Epithelial cell of prostate (primary cell): Measurements from ENCODE around the gene INHBA.

ENCODE experiments used
- DNase-seq: peaks from one replicate; pipeline ENCODE4 v3.0.0-alpha.2; 2011; ENCODE audit warnings: low read depth, low spot score
- H3K27ac ChIP-seq: fragments of 450-650 bp; 2 replicates; pipeline ENCODE4 v1.5.1; 2017; ENCODE audit warnings: mild to moderate bottlenecking

Gene INHBA

DNA sequence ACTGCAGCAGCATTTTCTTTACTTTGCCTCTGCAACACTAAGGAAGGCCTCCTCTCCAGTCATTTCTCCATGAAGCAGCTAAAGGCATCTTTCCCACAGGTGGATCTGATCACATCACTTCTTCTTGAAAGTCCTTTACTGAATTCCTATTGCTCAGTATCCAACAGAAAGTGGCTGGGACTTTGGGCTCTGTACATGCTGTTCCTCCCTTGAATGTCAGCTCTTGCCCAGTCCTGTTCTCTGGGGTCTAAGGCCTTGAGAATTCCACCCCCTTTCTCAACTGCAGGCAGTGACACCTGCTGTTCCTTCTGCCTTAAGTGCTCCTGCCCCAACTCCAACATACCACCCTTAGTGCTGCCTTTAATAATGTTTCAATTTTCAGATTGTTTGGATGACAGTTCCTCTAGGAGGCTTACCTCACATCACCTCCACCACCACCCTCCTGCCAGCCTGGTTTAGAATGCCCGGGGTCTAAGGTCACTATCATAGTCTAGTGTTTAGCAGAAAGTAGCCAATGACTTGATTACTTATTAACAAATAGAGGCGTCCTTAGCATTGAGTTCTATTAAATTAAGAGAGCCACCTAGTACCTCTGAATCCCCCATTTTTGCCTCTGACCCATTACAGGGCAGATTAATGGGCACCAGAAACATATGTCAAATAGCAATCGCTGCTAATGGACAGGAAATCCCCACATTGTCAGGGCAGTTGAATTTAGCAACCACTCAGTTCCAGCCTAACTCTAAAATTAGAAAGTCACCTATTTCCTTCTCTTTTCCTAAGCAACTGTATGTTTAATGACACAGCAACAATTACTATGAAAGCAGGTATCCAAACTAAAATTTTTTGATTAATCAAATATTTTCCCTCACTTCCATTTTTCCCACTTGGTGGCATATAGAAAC is 11.4 kb downstream of the INHBA start:
- no peak overlapping the region for H3K27ac ChIP-seq
- no peak for DNase-seq

DNA sequence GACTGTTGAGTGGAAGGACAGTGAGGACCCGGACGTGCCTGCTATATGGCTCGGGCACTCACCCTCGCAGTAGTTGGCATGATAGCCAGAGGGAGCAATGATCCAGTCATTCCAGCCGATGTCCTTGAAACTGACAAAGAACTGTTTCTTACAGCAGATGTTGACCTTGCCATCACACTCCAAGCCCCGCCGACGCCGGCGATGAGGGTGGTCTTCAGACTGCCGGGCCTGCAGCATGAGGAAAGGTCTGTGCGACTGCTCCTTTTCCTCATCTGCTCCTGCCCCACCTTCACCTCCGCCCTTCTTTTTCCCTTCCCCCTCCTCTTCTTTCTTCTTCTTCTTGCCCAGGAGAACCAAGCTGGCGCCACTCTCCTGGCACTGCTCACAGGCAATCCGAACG is 13.1 kb downstream of the INHBA start:
- no peak for DNase-seq

DNA sequence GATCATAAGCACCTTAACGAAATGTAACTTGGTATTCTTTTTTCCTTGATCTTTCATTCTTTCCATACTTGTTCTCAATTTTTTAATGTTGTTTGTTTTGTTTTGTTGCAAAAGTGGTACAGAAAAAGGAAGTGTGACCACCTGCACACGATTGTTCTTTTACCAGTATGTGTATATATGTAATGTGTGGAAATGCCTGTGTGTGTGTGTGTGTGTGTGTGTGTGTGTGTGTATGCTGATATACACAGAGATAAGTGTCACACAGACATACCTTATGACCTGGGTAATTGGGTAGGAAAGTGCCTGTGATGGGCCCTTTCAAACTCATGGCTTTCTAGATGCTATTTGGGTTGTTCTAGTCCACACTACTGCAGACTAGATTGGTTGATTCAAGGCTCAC is 14.0 kb downstream of the INHBA start:
- no peak for DNase-seq
- peak overlapping the region; percentile 16 for H3K27ac ChIP-seq

More for the DNA sequence above, 13.1 kb downstream of the INHBA start:
- no peak overlapping the region for H3K27ac ChIP-seq

DNA sequence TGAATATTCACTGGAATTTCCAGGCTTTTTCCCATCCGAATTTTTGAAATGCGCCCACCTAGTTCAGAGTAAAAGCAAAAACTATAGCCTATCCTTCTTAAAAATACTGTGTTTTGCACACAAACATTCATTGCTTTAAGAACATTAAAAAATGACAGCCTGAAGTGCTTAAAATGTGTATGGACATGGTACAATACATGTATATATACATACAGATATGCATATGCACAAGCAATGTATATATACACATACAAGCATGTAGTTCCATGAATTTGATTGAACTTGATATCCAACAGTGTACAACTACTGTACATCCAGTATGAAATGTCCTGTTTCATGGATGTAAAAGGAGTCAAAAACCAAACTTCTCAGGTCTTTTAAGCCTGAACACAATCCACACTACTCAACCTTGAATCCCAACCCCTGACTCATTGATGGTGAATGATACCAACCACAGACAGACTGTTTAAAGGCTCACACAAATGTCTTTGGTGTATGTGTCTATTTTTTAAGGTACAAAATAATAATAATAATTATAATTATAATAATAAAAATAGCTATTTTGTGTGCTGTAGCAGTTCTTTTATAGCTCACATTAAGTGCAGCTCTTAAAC is 14.8 kb downstream of the INHBA start:
- DNase-seq = no peak
- H3K27ac ChIP-seq = peak overlapping the region; percentile 24

DNA sequence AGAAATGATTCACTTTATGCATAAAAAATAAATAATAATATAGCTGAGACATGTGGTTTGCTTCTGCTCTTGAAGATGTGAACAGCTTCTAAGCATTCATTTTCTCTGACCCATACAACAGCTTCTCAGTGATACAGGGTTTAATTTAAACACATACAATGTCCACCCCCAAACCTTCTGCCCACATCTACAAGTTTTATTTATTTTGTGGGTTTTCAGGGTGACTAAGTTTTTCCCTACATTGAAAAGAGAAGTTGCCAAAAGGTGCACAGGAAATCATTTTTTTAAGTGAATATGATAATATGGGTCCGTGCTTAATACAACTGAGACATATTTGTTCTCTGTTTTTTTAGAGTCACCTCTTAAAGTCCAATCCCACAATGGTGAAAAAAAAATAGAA is 17.2 kb downstream of the INHBA start:
- DNase-seq = no peak

DNA sequence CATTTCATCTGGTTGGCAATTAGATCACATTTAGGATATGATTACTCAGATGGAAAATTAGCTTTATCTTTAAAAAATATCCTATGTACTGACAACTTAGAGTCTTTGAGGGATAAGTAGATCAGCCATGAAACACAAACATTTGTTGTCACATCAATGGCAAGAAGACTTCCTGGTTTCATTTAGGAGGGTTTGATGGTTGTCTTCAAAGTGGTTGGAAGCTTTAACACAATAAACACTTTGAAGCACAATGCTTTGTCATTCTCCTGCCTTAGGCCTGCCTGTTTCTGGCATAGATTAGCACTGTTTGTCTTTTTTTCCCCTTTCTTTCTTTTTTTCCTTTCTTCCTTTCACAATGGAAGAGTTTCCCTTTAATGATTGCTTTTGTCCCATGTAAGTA is 20.5 kb downstream of the INHBA start:
- DNase-seq = no peak
- H3K27ac ChIP-seq = peak overlapping the region; percentile 19

More for the DNA sequence above, 17.2 kb downstream of the INHBA start:
- H3K27ac ChIP-seq = peak overlapping the region; percentile 36

DNA sequence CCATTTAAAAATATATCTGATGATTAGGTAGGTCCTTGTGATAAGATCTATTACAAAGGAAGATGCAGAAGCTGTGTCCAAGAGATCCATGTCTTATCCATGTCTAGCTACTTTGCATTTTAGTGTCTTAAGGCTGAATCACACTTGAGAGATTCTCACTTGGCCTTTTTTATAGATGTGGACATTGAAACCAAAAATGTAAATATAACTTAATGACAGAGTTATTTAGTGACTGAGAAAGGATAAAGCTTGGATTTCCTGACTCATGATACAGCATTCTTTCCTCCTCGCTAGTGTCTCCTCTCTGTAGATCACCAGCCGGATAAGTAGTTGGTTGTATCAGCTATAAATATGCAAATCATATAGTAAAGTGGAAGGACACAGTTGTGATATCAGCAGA is 23.3 kb downstream of the INHBA start:
- no peak overlapping the region for H3K27ac ChIP-seq
- no peak for DNase-seq

DNA sequence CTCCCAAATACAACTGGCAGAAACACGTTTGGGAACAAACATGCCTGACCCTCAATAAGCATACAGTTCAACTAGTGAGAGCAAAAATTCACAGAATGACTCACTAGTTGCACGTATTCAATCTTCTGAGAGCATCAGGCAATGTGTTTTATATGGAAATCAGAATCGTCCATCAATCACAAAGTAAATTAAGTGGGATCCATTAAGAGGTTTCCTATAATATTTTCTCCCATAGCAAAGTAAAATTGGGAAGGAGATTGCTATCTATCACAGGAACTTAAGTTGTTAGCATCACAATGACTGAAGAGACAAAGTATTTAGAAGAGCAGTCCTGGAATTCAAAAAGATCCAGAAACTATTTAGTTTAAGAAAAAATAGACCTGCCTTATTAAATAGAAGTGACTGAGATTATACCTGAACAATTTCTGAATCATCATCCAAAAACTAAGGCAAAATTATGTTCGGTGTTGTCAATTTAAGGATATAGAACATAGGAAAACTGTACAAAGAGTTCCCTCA is 28.3 kb downstream of the INHBA start:
- DNase-seq = no peak
- no peak overlapping the region for H3K27ac ChIP-seq

DNA sequence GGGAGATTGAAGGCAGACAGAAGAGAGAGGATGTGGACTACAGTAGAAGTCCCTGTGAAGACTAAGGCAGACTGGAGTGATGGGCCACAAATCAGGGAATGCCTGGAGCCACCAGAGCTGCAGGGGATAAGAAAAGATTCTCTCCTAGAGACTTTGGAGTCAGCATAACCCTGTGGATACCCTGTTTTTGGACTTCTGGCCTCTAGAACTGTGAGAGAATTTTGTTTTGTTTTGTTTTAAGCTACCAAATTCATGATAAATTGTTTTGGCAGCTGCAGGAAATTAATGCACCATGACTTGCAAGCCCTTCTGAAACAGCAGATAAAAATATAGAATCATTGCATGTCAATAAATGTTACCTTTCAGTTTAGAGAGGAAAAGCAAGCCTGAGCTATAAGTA is 41.3 kb downstream of the INHBA start:
- no peak overlapping the region for H3K27ac ChIP-seq
- DNase-seq = no peak

DNA sequence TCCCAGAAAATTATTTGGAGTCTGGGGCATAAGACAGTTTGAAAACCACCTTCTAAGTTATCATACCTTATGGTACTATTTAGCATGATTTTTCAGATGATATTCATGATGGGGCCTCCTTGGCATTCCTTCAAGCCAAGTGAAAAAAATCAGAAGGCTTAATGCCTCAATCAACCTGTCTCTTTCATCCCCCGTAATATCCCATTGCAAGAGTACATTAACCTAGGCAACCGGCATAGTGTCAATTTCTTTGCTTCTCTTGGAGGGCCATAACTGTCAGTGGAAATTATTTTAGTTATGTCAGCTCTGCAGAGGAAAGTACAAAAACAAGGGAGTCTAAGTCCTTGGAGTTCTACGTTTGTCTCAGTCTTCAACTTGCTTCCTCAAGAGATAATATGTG is 43.4 kb downstream of the INHBA start:
- H3K27ac ChIP-seq = no peak overlapping the region
- DNase-seq = no peak

DNA sequence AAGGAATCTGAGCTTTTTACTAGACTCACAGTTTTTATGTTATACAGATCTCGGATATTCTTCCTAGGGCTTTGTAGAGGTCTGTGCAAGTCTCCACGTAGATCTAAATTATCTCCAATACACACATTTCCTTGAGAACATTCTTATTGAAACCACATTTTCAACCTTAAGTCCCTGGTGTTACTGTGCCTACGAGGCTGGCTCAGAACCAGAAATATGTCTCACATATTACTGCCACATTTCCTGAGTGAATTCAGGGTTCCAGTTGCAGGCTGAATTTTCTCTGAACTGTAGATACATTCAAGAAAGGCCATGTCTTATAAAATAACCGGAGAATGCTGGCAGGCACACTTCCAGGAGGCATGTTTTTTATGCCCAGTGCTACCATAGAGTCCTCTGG is 46.5 kb downstream of the INHBA start:
- no peak for DNase-seq
- H3K27ac ChIP-seq = no peak overlapping the region

DNA sequence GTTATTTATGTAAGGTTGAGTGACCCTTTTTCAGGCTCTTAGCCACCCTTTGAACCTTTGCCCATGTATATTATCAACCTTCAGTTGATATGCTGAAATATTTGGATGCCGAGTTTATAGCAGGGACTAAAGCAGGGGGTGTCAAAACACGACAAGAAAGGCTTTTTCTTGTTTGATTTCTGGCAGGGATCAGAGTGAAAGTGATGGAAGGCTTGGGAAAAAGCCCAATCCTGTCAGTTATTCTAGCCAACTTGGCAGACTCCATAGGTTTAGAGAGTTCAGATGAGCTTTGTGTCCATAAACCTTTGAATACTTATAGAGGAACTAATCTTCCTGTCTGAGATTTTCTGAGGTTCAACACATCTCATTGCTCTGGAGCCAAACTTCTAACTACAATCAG is 47.5 kb downstream of the INHBA start:
- H3K27ac ChIP-seq = no peak overlapping the region
- DNase-seq = no peak

DNA sequence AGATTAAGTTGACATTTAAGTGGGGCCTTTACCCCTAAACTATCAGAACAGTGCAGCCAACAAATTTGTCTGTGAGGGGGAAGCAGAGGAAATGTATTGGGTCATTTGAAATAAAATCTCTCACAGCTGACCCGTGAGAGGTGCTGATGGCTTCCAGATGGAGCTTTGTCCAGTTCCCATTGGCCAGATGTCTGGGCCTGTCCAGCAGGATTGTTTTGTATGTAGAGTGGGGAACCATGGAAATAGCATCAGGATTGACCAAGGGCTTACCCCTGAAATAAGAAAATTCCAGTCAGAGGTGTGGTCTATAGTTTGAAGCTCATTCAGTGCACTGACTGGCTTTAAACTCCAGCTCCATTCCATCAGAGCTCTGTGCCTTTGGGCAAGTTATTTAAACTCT is 50.6 kb downstream of the INHBA start:
- DNase-seq = no peak
- no peak overlapping the region for H3K27ac ChIP-seq

DNA sequence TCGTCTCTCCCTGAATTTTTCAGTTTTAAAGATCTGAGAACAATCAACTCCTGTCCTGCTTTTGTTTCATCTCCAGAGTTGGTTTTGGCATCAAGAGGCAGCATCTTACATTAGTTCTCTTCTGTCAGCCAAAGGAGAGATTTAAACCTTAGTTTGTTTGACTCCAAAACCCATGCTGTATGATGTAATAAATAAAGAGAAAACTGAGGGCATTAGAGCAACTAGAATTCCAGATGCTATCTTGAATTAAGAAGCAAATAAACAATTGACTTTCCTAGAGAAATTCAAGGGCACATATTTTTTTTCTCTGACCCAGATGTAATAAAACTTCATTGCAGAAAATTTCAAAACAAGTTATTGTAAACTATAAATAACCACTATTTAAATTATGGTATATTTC is 54.4 kb downstream of the INHBA start:
- no peak for DNase-seq
- no peak overlapping the region for H3K27ac ChIP-seq

DNA sequence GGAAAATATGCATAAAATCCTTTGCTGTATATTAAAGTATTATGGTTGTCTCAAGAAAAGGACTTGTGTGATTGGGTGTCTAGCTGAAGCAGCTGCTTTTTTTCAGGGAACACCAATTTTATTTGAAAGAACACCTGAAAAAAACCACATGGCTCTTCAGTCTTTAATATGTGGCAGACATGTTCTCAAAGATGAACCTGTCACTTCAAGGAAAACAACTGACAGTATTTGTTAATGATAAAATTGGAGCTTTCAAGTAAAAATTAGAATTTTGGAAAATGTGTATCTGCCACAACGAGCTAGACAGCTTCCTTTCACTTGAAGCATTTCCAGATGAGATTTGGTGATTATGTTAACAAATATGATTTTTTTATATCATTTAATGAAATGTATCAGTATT is 59.3 kb downstream of the INHBA start:
- no peak overlapping the region for H3K27ac ChIP-seq
- no peak for DNase-seq

DNA sequence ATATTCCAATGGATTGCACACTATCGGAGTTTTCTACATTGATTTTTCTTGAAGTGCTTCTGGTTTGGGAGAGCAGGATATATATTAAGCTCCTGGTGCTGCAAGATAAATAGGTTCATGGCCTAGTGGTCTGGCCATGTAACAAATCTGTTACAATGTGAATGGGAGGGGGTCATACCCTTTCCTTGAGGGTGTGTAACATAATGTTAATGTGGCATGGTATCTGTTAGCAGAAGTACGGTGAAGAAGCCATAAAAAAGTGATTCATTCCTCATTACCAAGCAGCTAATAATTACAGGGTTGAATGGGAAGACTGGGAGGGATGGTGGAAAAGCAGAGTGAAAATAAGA is 61.2 kb downstream of the INHBA start:
- no peak overlapping the region for H3K27ac ChIP-seq
- DNase-seq = no peak

DNA sequence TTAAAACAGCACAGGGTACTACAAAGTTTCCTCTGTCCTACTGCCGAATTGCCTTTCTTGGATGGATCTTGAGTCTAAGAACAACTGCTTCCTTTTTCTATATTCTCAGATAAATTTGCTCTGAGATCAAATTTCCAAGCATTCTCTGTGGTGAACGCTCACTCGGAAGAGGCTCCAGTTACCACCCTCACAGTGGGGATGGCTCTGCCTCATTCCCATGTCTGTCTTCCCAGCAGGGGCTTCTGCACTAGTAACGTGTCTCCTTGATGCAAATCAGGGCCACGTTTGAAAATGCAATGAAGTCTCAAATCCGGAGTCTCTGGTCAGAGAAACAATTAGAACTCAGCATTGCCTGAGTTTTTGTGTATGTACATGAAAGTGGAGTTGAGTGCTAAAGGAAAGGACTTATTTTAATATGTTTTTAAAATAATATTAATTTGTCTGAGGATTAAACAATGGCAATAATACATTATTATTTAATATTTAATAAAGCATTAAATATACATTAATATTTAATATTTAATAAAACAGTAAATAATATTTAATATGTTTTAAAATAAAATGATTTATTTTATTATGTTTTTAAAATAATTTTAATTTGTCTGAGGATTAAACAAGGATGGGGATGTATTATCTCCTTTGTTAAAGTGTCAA is 61.8 kb downstream of the INHBA start:
- no peak overlapping the region for H3K27ac ChIP-seq
- no peak for DNase-seq

DNA sequence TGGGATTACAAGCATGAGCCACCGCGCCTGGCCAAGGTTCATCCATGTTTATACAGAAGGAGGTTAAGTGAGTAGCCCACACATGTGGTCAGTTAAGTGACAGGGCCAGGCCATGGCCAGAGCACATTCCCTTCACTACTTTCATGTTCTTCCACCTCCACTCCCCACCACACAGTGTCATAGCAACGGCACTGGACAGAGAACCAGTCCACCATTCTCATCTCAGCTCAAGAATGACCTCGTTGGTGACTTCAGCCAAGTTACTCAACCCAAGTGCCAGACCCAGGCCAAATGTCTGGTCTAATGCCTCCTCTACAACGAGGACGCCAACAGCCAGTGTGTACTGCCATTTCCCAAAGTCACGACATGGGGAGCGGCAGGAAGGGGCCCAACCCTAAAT is 62.4 kb downstream of the INHBA start:
- no peak overlapping the region for H3K27ac ChIP-seq
- no peak for DNase-seq

DNA sequence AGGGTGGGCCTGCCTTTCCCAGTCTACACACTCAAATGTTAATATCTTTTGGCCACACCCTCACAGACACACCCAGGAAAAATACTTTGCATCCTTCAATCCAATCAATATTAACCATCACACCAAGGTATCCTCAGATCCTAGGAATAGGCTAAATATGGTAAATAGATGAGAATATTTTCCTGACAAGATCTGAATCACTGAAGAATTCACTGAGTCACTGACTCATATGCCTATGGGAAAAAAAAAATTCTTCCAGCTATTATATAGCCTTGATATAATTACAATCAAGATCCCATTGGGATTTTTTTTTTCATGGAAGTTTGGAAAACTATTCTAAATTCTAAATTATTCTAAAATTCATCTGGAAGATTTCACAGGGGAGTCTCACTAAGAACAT is 65.8 kb downstream of the INHBA start:
- DNase-seq = no peak
- H3K27ac ChIP-seq = no peak overlapping the region
